Right ventricle myocardium inferior (tissue), 1 donor: ENCODE data around the gene SLC43A3. TPM values are rescaled to one million over a fixed set of nuclear protein-coding genes. Genes with fewer than 3 reads are reported as not detected.

Experiments
- ATAC-seq: fragments of 200-7000 bp; cut with Tn5 transposase; one replicate; pipeline ENCODE4 v1.9.1; 2020; ENCODE audit warnings: mild to moderate bottlenecking, moderate library complexity
- DNase-seq: peaks from one replicate; pipeline ENCODE4 v3.0.0; 2021; ENCODE audit errors: missing footprints
- intact Hi-C: fragments of 100-400 bp; cut with DNase I; formaldehyde crosslinking; loops from one replicate; pipeline ENCODE4 v1.11.0; 2022
- long read RNA-seq: library from polyadenylated mRNA; unstranded; transcript quantifications from one replicate; pipeline ENCODE4 v2.0.0, GENCODE V29; 2021
- total RNA-seq: library from RNA; stranded (reverse); fragmentation: NEBNext Ultra II Directional; extraction: Animal tissue kit (Norgen Biotek cat#: 25700); gene quantifications from one replicate; pipeline ENCODE4 v1.2.1, GENCODE V29; 2021
- donor health status: DM: no; HTN: yes; CAD: no; lungs with severe emphysema.

The SLC43A3 gene
- total RNA-seq: 22.4 TPM
- long read RNA-seq, transcript SLC43A3-203 (14 exons, 2,617 nt): major isoform, 12 of 19 reads
- long read RNA-seq, partial matches to known transcripts: 1 of 19 reads
- long read RNA-seq, other reads (novel, unspliced or antisense): 5 of 19 reads

DNA sequence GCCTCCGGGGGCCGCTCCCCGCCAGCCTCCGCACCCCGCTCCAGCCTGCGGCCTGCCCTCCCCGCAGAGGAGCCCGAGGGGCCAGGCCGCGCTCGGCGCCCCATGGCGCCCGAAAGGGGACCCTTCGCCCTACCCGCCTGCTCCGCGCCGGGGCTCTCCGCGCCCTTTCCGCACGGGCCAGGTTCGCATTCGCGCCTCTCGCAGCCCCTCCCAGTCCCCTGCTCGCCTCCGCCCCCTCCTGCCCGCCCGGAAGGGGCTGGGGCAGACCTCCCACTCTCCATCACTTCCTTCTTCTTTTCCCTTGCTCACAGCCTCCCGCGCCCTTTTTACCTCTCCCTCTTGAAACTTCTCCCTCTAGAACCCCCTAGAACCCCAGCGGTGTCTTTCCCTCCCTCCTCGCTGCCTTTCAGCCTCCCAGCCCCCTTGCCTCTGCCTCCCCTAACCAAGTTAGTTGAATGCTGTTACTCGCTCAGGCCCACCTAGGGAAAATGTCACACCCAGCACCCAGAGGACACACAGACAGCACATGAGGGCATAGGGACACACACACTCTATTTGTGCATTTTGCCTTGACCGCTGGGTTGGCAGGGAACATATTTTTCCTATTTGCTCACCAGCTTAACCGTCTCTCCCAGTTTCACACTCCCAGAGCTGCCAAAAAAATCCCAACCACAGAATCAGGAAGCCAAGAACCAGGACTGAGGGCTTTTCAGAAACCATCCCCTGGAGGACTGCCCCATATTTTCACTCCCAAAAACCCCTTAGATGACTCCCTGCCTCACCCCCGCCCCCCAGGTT is at the start of gene SLC43A3:
TSS of gene SLC43A3 (minus strand) at position 193 of the 798 bp plus-strand sequence. CDS start 949 bp downstream, outside the sequence.
- DNase-seq (peak; percentile 88), ATAC-seq (peak; percentile 77)
- intact Hi-C loops: no loop called here

DNA sequence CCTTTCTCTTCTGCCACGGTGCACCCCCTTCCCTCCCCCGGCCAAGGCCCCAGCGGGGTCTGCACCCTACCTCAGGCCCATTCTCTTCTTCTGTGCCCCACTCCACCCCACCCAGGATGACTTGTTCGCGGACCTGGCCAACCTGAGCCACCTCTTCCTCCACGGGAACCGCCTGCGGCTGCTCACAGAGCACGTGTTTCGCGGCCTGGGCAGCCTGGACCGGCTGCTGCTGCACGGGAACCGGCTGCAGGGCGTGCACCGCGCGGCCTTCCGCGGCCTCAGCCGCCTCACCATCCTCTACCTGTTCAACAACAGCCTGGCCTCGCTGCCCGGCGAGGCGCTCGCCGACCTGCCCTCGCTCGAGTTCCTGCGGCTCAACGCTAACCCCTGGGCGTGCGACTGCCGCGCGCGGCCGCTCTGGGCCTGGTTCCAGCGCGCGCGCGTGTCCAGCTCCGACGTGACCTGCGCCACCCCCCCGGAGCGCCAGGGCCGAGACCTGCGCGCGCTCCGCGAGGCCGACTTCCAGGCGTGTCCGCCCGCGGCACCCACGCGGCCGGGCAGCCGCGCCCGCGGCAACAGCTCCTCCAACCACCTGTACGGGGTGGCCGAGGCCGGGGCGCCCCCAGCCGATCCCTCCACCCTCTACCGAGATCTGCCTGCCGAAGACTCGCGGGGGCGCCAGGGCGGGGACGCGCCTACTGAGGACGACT is 49.3 kb upstream of the SLC43A3 start:
- peak; percentile 80 for ATAC-seq
- intact Hi-C loops: loop anchor here (2.0 kb wide), 1 partner anchor 127 kb away; no protein-coding TSS in a partner anchor
- peak; percentile 79 for DNase-seq

DNA sequence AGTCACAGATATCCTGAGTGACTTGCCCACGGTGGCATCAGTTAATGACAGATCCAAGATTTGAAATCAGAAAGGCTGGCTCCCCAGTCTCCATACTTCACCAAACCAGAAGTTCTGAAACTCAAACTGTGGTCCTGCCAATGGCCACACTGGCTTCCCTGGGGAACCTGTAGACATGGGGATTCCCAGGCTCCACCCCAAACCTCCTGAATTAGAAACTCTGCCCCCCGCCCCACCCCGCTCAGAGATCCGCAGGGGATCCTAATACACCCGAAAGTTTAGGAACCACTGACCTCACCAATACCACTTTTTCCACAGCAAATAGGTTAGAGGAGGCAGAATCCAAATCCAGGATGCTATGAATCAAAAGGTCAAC is 48.7 kb upstream of the SLC43A3 start:
- intact Hi-C loops: loop anchor here (2.0 kb wide), 1 partner anchor 127 kb away; no protein-coding TSS in a partner anchor
- no peak for ATAC-seq
- no peak for DNase-seq

DNA sequence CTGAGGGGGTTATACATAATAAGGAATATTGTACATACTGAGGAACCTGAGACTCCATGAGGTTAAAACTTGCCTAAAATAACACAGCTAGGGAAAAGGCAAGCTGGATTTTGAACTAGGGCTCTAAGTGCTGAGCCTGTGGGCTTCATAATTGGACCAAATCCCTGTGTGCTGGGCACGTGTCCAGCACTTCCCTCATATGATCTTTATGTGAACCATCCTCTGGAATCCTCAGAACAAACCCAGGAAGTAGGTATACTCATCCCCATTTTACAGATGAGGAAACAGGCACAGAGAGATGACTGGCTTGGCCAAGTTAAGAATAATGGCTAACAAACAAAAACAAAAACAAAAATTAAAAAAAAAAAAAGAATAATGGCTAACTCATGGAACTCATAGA is 48.3 kb upstream of the SLC43A3 start:
- no peak for DNase-seq
- intact Hi-C loops: no loop called here

DNA sequence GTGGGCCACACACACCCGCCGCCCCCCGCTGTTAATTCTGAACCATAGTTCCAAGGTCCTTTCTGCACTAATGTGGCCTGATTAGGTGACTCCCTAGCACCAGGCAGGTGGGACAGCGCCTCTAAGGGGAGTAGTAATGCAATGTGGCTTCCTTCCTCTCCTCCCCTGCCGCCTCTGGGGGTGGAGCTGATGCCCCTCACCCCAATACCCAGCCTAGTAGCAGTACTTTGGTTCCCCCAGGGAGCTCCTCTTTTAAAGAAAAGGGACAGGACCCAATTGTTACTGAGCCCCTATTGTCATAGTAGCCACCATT is 47.8 kb upstream of the SLC43A3 start:
- intact Hi-C loops: no loop called here

More for the DNA sequence above, 48.3 kb upstream of the SLC43A3 start:
- ATAC-seq: no peak

DNA sequence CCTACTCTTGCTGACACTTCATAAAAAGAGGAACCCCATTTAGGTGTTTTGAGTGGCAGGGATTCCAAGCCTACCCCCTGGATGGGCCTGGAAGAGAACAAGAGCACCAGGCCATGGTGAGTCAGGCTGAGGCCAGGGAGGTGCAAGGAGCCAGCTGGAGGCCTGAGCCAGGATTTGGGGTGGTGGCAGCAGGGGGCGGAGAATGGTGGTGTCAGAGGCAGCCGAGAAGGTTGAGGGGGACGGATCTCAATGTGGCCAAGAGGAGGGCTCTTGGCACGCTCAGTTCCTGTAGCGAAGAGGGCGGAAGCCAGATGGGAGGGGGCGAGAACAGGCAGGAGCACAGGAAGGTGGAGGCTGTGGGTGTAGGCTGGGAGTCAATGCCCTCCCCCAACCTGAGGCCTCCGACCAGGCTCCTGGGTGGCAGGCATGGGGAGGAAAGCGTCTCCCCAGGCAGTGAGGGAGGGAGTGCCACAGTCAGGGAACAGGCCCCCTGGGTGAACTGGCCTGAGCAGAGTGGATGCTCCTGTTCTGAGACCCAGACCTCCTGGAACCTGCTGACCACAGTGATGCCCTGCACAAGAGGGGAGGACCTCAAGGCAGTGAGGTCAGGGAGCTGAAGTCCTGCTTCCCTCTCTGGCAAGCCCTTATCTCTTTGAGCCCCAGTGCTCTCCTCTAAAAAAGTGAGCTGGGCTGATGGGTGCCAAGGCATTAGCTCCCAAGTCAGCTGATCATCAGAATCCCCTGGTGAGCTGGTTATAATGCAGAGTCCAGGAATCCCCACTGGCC is 47.3 kb upstream of the SLC43A3 start:
- intact Hi-C loops: no loop called here
- no peak for DNase-seq
- ATAC-seq: no peak

More for the DNA sequence above, 47.8 kb upstream of the SLC43A3 start:
- ATAC-seq (no peak), DNase-seq (no peak)

DNA sequence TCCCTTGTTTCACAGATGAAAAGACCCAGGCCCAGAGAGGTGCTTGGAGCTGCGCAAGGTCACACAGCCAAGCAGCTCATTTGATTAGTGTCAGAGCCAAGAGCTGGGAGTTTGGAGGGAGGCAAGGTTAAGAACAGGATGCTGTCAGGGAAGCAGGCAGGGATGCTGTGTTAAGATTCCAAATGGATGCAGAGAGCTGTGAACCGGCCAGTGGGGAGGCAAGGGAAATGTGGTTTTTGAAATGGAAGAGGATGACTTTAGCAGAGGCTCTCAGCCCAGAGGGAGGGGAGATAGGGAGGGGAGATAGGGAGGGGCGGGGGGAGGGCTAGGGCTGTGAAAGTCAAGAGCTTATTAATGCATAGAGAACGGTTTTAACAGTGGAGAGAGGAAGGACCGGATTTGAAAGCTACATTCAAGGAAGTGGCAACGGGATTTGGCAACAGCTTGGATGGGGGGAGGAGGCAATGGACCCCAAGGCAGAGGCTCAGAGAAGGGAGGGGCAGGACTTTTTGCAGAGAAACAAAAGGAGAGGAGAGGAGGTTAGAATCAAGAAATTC is 46.4 kb upstream of the SLC43A3 start:
- DNase-seq: no peak
- ATAC-seq: no peak
- intact Hi-C loops: no loop called here

DNA sequence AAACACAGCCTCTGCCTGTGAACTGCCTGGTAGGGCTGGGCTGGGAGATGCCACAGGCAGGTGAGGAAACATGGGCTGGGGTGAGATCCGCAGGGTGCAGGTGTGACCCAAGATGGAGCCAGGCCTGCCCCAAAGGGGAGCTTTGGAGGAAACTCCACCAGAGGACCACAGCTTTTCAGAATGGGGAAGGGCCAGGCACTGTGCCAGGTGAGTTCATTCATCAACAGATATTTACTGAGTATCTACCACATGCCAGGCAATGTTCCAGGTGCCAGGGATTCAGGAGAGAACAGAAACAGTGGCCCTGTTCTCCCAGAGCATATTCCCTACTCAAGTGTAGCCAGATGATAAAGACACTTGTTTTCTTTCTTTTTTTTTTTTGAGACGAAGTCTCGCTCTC is 44.6 kb upstream of the SLC43A3 start:
- ATAC-seq: no peak
- intact Hi-C loops: no loop called here
- no peak for DNase-seq

DNA sequence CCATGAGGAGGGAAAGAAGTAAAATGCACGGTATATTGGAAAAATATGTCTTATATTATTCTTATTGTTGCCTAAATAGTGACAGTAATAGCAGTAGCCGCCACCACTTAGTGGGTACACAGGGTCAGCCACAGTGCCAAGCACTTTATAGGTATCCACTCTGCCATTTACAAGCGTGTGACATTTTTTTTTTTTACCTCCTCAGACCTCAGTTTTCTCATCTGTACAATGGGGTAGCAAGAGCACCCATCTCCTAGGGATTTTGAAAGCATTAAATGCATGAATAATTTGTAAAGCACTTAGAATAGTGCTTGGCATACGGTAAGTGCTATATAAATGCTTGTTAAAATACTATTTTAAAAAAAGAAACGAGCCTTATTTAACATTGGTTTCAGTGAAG is 42.3 kb upstream of the SLC43A3 start:
- ATAC-seq (no peak), DNase-seq (no peak)
- intact Hi-C loops: no loop called here

DNA sequence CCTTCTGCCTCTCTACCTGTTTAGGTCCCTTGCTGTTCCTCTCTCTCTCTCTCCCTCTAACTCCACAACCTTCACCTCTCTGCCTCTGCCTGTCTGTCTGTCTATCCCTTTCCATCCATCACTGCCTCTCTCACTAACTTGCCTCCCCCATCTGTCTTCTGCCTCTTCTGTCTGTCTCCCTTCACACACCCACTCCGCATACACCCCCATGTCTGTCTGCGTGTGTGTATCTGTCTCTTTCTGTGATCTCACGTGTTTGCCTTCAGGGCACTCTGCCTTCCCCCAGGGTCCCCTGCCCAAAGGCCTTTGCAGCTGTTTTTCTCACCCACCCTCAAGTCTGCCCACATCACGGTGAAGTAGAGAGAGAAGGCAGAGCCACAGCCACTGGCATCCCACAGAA is 41.4 kb upstream of the SLC43A3 start:
- no peak for DNase-seq
- intact Hi-C loops: no loop called here
- no peak for ATAC-seq

DNA sequence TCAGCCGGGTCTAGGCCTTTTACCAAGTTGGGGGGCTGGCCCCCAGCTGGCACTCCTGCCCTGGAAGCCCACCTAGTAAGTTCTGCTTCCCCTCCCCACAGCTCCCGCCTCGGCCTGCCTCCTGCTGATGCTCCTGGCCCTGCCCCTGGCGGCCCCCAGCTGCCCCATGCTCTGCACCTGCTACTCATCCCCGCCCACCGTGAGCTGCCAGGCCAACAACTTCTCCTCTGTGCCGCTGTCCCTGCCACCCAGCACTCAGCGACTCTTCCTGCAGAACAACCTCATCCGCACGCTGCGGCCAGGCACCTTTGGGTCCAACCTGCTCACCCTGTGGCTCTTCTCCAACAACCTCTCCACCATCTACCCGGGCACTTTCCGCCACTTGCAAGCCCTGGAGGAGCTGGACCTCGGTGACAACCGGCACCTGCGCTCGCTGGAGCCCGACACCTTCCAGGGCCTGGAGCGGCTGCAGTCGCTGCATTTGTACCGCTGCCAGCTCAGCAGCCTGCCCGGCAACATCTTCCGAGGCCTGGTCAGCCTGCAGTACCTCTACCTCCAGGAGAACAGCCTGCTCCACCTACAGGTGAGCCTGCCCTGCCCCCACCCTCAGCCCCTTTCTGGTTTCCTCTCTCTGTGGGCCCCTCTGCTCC is 40.7 kb upstream of the SLC43A3 start:
- DNase-seq: no peak
- intact Hi-C loops: no loop called here
- ATAC-seq: no peak

DNA sequence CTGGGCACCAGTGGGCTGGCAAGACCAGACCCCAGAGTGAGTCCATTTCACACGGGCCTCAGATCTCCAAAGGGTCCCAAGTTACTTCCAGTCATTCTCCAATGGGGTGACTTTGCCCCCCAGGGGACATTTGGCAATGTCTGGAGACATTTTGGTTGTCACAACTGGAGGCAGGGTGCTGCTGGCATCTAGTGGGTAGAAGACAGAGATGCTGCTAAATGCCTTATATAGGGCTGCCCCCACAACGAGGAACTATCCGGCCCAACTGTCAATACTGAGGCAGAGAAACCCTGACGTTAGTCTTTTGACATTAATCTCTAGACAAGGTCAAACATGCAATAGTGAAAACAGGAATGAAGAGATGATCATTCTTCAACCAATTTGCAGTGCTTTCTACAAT is 39.8 kb upstream of the SLC43A3 start:
- intact Hi-C loops: no loop called here
- no peak for ATAC-seq
- no peak for DNase-seq

DNA sequence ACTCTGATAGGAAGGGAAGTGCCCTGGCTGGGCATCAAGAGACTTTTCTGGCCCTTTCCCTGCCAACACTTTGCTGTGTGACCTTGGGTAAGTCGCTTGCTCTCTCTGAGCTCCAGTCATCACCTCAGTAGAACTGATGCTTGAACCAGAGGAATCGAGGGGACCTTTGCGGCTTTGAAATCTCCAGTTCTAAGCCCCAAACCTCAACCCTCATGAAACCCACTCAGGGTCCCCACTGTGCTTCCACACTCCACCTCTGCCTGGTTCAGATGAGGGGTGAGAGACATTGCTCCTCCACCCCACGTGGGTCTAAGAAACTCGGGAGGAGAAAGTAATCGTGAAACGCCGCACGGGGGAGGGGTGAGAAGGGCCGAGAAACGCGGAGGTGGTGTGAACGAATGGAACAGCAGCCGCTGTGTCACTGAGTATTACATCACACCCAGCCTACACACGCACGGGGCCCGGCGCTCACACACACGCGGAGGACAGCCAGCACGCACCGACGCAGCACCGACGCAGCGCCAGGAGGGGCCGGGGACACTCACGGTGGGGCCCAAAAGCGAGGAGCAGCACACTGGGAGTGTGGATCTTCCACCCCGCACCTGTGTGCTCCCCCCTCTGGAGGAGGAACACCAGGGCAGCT is 37.7 kb upstream of the SLC43A3 start:
- intact Hi-C loops: no loop called here
- ATAC-seq (no peak), DNase-seq (no peak)

DNA sequence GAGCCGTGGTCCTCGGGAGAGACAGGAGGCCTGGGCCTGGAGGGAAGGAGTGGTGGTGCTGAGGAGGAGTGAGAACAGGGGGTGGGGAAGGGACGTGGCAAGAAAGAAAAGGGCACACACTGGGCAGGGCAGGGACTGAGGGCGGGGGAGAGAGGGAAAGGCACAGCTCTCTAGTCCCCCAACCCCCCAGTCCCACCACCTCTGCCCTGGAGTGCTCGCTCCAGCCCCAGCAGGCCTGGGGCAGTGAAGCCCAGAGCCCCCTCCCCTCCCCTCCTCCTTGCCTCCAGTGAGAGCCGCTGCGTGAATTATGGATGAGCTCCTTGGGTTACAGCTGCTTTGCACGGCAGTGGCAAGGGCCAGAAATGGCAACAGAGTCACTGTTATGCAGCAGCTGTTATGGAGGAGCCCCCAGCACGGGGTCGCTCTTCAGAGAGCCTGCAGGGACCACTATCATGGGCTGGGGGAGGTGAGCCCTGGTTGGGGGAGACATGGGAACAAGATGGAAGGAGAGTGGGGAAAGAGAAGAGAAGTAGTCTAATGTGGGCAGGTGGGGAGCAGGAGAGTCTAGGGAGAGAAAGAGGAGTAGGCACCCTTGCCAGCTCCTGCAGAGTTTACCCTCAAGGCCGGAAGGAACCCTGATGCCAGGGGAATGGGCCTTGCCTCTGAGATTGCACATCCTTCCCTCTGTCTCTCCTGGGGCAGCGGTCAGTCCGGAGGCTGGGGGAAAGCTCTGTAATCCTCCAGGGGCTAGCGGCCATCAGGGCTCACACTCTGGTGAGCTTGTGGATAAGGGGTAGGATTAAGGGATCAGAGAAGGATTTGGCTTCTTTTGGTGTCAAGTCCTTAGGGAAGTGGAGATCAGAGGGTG is 37.0 kb upstream of the SLC43A3 start:
- intact Hi-C loops: no loop called here
- DNase-seq (no peak), ATAC-seq (no peak)

DNA sequence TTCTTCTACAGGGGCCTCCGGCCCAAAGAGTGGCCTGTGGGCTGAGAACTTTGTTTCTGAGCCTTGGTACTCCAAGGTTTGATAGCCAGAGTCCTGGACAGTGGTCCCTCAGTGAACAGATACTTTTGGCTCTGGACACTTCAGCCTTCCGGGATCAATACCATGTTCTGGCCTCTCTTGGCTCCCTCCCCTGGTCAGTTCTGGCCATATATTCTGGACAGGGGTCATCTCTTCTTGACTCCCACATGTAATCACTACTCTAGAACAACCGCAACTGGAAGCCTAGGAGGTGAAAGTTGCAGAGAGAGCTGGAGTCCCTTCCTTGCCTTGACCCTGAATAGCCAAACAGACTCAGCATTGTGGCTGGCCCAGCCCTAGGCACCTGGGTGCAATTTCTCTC is 35.7 kb upstream of the SLC43A3 start:
- DNase-seq: no peak
- no peak for ATAC-seq
- intact Hi-C loops: no loop called here

DNA sequence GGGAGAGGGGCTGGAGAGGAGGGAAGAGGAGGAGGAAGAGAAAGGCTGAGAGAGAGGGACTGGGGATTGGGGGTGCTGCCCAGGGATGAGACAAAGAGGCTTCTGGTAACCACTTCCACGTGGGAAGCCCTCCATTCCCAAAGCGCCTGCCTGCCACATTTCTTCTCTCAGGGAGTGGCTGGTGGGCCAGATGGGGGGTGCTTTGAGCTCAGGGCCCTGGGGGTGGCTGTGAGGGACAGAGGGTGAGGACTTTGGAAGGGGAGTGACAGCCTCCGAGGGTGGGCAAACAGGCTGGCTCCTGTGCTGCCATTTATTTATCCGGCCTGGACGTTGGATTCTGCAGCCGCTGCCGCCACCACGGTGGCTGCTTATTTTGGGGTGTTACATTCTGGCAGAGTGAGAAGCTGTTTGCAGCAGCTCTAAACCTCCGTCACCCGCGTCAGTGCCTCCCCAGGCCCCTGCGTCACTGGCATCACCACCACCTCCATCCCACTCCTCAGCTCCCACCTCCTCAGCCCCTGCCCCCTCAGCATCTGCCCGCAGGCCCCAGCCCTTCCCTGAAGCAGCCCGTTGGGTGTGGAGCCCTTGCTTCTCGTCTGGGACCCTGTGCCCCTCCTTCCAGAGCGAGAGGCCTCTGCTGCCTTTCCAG is 35.0 kb upstream of the SLC43A3 start:
- intact Hi-C loops: no loop called here
- no peak for DNase-seq
- no peak for ATAC-seq
